SKM-1 treated with dmso at 0.1 percent for 144 hours (cell line): ENCODE measurements around the gene GRHL1.
"Not testable (repeated sequence)": the region's sequence is repeated elsewhere in the genome, so short reads cannot be mapped to it uniquely, and the experiment has no call there.

Source experiments
- DNase-seq: peaks from one replicate; lab custom pipeline; 2025; ENCODE audit not compliant: unreplicated experiment; lab: John Stamatoyannopoulos, UW

The GRHL1 gene, protein sequence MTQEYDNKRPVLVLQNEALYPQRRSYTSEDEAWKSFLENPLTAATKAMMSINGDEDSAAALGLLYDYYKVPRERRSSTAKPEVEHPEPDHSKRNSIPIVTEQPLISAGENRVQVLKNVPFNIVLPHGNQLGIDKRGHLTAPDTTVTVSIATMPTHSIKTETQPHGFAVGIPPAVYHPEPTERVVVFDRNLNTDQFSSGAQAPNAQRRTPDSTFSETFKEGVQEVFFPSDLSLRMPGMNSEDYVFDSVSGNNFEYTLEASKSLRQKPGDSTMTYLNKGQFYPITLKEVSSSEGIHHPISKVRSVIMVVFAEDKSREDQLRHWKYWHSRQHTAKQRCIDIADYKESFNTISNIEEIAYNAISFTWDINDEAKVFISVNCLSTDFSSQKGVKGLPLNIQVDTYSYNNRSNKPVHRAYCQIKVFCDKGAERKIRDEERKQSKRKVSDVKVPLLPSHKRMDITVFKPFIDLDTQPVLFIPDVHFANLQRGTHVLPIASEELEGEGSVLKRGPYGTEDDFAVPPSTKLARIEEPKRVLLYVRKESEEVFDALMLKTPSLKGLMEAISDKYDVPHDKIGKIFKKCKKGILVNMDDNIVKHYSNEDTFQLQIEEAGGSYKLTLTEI

DNA sequence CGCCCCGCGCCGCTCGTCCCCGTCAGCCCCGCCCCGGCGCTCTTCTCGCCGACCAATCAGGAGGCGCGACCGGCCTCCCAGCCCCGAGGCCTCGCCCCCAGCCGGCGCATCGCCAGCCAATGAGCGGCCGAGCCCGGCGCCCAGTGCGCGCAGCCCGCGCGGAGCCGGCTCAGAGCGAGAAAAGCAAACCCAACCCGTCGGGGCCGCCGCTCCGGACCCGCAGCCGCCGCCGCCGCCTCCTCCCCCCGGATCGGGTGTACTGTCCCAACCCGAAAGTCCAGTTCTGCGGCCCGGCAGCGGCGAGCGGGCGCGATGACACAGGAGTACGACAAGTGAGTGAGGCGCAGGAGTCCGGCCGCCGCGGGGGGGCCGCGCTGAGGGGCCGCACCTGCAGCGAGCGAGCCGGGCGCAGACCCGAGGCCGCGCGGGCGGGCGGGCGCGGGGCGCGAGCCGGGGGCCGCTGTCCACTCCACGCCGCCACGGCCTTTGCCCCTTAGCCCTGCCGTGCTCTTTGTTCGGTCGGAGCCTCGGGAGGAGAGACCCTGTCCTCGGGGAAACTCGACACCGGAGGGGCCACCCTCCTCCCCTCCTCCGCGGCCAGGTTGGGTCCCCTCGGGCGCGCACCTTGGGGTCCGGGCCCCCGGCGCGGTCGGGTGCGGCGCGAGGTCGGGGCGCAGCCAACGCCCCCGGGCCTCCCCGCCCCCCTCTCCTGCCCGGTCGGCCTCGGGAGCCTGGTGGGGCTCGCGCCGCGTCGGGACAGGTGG is at the start of gene GRHL1:
Gene GRHL1, plus strand, starts transcription at position 172 of the 764 bp plus-strand sequence. Its CDS starts 141 bp downstream, at position 313.
- peak; percentile 83 for DNase-seq

DNA sequence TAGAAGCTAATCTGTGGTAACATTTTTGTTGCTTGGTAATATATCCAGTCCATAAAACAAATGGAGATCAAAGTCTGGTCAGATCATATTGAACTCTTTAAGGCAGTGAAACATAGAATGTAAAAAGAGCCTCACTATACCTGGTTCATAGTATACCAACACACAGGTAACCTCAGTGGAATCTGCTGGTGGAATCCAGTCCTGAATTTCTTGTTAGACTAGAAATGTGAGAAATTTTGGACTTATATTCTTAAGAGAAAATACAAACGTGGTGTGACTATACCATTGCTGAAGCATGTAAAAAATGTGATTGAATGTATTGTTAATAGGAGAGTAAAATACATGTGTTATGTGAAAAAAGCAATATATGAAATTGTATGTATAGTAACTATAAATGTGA is 46.1 kb upstream of the GRHL1 start:
- no peak for DNase-seq

DNA sequence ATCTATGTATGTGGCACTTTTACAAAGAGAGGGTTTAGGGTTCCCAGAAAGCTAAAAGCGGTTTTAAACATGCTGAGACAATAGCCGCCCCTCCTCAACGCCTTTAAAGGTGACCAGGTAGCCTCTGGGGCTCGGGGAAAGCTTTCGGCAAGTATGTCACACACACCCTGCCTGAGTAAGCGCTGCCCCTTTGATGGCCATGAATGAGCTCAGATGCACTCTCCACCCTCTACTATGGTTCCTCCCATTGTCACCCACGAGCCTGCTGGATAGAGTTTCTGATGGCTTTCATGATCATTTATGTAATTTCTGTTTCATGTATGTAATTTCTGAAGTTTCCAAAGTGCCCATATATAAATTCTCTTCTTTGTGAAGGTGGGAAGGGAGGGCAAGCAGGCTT is 44.1 kb upstream of the GRHL1 start:
- DNase-seq, result no peak

DNA sequence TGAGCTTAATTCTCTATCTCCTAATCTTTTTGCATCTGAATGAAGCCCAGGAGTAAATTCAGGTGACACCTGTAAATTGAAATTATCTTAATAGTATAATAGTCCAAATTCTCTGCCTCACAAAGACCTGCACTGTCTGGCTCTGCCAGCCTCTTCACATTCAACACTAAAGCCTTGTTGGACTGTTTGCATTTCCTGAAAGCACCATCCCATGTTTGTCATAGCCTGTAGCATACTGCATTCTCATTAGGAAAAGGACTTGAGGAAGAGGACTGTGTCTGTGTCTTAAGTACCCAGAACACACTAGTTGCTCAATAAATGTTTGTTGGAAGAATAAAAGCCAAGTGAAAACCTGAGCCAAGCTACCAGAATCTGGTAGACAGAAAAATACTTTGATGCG is 42.9 kb upstream of the GRHL1 start:
- no peak for DNase-seq

DNA sequence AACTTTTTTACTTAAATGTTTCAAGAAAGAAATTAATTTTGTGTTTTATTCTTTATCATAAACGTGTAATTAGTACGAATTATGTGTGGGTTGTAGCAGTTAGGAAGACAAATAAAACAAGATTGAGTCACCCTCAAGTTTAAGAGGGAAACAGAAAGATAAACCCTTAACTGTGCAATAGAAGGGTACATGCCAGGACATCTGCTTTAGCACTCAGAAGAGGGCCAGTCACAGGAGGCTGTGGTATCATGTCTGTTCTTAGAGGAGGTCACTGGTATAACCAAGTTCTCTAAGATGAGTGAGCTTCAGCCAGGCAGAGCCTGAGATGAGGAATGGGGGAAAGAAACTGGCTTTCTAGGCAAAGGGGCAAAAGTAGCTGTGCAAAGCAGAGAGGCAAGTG is 42.4 kb upstream of the GRHL1 start:
- no peak for DNase-seq

DNA sequence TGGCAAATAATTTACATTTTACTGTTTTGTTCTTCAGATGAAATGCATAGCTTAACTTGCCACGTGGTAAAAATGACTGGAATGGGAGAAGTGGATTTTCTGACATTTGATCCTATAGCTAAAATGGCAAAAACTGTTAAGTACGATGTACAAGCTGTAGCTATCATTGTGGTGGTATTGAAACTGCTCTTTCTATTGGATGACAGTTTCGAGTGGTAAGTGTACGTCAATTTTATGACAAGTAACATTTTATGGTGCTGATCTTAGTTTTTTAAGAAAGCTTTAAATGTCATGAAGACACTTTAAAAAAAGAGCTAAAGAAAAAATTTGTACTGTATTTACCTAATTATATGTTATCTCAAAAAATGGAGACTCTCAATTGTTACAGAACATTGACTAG is 40.8 kb upstream of the GRHL1 start:
- DNase-seq, result no peak

DNA sequence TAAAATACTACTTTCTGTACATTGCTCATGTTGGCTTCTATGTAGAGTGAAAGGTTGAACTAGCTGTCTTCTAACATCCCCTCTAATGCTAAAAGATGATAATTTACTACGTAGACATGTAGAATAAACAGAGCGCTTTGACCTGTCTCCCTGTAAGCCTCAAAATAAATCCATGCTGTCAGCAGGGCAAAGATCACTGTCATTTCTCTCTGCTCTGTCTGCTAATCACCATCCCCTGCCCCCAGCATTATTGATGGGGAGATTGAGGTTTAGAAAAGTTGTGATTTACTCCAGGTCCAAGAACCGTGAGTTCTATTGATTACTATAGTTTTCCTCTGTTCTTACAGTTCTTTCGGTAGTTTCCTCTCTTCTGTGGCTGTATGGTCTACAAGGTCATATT is 39.0 kb upstream of the GRHL1 start:
- DNase-seq, result no peak

DNA sequence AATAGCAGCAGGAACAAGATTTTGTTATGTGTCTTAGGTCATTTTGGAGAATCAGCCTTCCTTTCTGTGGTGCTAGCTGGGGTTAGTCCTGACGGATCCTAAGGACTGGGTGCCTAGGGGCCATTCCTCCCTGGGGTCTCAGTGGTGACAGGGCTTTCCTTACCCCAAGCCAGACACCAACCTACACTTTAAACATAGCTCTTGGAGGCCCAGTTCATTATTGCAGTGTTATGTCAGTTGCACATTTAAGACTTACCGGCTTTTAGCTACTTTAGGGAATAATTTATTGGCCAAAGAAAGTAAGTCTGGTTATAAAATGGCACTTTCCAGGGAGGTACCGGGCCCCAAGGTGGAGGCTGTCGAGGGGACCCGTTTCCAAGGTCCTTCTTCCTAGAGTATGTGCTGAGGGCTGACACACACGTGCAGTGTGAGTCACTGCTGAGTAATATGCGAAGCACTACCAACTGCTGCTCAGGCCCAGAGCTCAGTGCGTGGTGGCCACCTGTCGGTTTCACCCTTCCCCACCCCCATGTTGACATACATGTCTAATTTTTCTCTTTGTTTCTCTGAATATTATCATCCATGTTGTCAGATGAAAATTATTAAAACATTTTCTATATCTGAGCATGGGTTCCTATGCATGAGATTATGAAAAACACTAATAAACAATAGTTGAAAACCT is 37.0 kb upstream of the GRHL1 start:
- no peak for DNase-seq

DNA sequence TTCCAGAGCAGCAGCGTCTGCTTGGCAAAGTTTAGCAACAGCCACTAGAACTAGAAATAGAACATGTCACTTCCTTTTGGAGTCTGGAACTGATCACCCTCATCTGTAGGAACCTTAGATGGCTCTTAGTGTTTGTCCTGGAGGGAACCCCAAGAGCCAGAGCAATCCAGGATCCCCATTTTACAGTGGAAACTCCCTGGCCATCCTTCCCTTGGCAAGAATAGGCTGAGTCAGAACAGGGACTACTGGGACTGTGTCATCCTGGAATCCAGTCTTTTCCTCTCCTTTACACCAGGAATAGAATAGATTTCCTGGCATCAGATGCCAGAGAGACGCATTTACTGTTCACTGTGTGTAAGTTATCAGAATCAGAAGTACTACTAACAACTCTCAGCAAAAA is 33.2 kb upstream of the GRHL1 start:
- DNase-seq, result no peak

DNA sequence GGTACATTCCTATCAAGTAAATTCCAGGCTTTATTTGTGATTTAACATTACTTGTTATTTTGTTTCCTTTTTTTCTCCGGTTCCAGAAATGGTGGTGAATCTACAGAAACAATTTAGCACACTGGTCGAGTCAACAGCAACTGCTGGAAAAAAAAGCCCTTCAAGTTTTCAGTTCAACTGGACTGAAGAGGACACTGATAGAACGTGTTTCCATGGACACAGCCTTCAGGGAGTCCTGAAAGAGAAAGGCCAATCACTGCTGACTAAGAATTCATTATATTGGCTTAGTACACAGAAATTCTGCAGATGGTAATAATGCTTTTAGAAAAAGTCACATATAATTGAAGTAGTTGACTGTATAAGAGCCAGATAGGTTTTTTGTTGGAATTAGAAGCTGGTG is 32.0 kb upstream of the GRHL1 start:
- no peak for DNase-seq

DNA sequence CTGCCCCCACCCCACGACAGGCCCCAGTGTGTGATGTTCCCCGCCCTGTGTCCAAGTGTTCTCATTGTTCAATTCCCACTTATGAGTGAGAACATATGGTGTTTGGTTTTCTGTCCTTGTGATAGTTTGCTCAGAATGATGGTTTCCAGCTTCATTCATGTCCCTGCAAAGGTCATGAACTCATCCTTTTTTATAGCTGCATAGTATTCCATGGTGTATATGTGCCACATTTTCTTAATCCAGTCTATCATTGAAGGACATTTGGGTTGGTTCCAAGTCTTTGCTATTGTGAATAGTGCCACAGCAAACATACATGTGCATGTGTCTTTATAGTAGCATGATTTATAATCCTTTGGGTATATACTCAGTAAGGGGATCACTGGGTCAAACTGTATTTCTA is 24.5 kb upstream of the GRHL1 start:
- DNase-seq, result not testable (repeated sequence)

DNA sequence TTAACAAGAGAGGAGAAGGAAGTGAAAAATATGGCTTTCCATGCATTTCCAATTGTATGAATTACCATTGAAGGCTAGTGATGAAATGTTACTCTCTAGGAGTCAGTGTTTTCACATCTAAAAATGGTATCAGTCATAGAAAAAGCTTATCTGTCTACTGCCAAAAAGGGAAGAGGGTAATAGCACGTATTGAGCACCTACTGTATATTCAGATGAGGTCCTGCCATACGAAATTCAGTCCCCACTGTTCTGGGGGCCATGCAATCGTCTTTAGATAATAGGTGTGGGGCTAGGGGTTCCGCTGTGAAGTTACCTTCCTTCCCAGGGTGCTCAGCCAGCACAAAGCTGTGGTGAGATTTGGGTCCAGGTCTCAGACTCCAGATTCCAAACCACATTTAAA is 14.2 kb upstream of the GRHL1 start:
- no peak for DNase-seq

DNA sequence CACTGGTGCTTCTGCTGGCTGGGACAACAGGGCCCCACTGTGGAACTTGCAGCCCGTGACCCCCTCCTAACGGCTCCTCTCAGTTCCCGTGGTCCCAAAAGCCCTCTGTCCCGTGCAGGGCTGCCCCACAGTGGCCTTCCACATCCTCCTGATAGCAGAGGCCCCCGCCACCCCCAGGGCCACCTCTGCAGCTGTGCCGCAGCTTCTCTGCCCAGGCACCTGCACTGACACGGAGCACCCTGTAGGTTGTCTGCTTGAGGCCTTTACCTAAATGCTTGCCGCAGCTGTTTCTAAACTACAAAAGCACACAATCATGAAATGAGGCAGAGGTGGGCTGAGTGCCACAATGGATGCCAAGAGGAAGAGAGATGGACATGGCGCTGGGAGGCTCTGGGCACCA is 13.5 kb upstream of the GRHL1 start:
- no peak for DNase-seq

DNA sequence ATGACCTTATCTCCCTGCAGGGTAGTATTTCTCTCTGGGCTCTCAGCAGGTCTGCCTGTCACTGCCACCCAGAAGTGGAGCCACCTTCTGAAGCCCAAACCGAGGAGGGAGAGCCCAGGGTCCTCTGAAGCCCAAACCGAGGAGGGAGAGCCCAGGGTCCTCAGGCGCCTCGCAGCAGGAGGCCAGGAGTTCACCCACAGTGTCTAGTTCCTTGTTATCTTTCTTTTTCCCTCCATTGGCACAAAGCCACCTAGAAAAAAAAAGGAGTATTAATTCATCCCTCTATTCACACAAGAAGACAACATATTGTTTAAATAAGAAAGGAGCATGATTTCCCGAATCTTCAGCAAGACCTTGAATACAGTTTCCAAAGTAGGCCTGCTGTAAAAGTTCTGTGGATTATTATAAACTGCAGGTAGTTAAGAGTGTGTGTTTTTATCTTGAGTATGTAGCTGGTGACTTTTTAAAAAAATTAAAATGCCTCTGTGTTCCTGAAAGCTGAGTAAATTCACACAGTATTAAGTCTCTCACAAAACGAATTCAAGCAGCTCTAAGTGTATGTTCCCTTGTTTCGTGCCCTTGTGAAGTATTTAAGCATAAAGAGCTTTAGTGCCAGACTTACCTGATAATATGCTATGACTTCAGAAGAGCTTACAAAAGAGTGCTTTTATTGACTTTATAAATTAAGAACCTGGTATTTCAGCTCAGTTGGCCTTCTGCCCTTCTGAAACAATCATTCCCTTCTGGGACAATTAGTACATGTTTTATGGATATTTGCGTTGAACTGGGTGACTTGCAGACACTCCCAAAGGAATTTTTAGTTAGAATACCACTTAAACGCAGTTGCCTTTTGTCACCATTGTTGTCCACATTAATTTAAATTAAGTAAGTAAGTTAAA is 11.7 kb upstream of the GRHL1 start:
- no peak for DNase-seq

DNA sequence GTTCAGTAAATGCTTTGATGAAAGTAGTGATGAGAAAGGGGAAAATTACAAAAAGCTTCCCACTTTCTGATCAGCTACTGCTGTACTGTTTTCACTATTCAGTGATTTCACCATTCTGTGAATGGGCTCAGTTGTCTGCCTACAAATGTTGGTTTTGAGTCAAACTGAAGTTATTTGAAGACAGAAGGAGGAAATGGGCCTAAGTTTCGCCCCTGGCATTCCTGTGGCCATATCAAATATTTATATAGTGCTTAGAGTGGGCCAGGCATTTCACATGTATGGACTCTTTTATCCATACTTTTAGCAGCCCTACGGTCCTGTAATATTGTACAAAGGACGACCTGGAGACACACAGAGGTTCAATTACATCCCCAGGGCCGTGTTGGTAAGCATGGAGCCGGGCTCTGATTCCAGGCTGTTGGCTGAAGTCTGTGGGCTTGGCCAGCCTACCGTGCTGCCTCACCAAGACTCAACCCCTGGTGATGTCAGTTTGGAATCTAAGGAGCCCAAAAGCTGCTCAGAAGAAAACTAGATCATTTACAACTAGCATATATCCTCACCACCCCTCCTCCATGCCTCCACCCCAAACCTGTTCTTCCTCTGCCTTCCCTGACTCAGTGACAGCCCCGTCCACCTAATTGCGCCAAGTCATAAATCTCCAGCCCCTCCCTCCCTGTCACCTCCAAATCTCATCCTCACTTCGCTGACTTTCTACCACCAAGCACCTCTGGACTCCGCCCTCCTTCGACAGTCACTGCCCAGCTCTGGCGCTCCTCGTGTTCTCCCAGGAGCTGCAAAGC is 10.1 kb upstream of the GRHL1 start:
- no peak for DNase-seq

DNA sequence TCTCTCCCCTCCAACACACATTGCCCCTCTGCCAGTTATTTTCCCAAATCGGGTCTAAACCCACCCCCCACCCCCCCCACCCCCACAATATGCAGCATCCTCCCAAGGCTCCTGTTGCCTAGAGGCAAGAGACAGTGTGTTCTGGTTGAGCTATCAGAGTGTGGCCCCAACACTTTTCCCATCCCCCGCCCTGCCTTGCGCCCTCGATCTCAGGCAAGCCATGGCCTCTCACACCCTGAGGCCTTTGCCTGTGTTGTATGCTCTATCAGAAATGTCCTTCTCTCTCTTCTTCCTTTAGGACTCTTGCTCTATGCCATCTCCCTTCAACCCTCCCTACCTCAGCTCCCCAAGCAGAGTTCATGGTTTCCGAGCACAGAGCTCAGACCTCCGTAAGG is 9.5 kb upstream of the GRHL1 start:
- no peak for DNase-seq

DNA sequence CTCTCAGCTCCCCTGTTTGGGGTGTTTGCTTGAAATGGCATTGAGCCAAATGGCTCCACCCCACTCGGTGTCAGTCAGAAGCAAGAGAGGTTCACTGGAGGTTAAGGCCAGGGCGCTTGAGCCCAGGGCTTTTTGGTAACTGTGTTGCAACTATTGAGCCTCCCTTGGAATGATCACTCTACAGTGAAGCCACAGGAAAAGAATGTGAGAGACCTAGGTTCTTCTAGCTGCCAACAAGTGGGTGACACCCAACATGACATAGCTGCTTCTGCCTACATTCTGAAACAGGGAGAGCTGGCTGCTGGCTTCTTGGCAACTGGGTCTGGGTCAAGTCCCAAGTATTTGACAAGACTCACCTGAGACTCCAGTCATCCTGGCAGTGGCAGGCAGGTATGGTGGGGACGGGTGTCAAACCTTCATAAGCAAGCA is 7.1 kb upstream of the GRHL1 start:
- no peak for DNase-seq

DNA sequence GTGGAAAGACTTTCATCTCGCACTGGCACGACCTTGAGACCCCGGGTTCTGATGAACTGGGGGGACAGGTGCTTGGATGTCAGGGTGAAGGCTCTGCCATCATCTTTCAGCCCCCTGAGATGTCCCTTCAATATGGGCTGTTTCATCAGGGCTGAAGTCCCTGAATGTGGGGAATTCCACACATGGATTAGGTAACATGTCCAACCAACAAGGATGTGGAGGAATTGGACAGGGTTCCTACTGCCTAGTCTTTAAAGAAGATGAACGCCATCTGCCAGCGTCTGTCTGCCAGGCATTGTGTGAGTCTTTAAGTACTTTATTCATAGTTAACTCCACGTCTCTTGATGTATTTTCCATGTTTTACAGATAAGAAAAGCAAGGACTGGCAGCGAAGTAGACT is 5.9 kb upstream of the GRHL1 start:
- no peak for DNase-seq

DNA sequence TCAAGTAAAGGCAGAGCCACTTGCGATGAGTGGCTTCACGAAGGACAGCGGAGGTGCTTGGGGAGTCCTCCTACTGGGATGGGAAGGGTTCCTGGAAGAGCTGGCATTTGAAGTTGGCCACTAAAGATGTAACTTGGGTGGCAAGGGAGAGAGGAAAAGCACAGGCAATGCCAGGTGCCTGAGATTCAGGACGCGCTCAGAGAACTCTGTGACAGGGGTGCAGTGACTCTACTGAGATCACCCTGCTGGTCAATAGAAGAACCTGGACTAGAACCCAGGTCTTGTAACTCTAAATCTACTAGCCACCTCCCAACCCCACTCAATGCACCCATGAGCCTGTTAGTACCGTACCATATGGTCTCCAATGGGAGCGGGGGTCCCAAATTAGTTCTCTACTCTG is 5.4 kb upstream of the GRHL1 start:
- no peak for DNase-seq

DNA sequence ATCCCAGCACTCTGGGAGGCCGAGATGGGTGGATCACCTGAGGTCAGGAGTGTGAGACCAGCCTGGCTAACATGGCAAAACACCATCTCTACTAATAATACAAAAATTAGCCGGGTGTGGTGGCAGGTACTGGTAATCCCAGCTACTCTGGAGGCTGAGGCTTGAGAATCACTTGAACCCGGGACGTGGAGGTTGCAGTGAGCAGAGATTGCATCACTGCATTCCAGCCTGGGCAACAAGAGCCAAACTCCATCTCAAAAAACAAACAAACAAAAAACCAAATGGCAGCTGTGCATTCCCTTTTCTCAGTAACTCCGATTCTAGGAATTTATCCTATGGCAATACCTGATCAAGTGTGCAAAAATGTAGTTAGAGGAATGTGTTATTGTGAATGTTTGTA is 4.7 kb upstream of the GRHL1 start:
- DNase-seq, result no peak
